NCI-H128 (cell line): ENCODE data around the gene CACNG5.

Experiments used
- DNase-seq: peaks from one replicate; lab custom pipeline; 2025; ENCODE audit not compliant: unreplicated experiment; lab: John Stamatoyannopoulos, UW

Gene CACNG5, protein sequence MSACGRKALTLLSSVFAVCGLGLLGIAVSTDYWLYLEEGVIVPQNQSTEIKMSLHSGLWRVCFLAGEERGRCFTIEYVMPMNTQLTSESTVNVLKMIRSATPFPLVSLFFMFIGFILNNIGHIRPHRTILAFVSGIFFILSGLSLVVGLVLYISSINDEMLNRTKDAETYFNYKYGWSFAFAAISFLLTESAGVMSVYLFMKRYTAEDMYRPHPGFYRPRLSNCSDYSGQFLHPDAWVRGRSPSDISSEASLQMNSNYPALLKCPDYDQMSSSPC

DNA sequence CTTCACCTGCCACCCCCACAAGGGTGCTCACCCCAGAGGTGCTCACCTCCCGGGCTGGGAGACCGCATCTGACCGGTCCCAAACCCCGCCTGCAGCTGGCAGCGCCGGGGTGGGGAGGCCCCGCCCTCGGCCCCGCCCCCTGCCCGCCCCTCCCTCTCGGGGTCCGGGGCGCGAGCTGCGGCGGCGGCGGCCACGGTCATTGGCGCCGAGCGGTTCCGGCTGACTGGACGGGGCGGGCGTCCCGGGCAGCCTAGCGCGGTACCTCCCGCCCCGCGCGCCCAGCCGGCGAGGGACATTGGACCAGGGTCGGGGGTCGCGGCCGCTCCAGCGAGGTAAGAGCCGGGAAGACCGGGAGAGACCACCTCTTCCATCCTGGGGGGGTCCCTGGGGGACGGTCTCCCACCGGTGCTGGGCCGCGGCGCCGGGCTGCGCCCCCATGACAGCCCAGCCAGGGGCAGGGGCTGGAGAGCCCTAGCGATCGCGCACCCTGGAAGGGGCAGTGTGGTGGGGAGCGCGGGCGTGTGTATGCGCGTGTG, at the start of gene CACNG5:
CACNG5 (plus strand) TSS at position 199 of the 536 bp plus-strand sequence. CDS start 42,216 bp downstream, outside the sequence.
- DNase-seq, result no peak

DNA sequence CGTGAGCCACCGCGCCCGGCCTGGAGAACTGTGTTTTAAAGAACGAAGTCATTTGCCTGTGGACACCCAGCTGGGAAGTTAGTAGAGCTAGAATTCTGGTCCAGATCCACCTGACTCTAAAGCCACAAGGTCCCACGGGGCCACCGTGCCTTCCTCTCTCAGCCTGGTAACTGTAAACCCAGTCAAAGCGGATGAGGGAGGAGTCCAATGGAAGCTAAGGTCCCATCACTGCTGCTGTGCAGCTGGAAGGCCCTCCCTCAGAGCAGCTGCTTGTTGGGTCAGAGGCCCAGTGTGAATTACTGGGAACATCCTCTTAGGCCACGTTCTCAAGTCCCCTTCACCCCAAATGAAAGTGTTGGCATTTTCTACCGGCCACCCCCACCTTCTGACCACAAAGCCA, 48.8 kb upstream of the CACNG5 start:
- no peak for DNase-seq

DNA sequence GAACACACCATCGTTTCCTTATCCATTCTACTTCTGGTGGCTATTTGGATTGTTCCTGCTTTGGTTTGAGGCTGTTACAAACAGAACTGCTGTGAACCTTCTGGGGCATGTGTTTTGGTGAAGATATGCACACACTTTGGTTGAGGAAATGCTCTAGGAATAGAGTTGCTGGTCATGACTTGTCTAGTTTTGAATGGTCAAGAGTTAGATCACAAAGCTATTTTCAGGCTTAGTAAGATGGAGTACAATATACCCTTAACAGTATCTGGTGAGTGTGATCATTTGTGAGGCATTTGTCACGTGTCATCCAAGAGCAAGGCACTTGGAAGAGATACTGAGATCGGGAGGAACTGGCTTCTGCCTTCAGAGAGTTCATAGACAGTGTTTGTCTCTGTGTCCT, 47.0 kb upstream of the CACNG5 start:
- DNase-seq, result no peak

DNA sequence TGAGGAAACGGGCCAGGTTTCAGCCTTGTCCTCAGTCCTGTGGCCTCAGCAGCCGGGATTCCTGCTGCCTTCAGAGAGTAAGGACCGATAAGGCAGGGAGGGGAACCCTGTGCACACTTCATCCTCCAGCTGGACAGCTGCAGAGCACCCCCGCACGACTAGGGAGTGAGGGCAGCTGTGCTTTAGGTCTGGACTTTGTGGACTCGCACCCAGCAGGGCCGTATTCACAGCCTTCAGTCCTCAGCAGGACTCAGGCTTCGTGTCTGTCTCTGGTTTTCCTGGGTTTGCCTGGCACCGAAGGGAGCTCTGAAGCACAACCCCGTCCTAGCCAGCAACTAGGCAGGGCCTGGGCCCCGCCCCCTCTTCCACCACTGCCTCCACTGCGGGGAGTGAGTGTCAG, 45.8 kb upstream of the CACNG5 start:
- DNase-seq, result no peak

DNA sequence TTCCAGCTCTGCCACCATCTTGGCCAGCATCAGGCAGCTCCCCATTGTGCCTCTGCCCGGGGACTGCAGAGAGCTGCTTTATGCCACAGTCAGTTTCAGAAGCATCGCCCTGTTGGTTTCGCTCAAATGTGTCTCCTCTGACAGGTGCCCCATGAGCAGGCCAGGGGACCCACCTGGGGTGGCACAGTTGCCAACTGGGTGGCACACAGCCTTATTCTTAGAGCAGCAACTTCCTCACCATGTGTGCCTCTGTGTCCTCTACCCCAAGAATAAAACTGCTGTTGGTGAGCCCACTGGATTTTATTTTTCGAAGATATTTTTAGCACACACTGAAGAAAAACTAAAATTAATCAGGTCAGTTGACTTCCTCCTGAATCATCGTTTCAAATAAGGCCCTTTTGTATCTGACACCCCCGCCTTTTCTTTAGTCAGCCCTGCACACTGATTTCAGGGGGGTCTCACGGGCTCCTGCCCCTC, 44.9 kb upstream of the CACNG5 start:
- DNase-seq, result no peak

DNA sequence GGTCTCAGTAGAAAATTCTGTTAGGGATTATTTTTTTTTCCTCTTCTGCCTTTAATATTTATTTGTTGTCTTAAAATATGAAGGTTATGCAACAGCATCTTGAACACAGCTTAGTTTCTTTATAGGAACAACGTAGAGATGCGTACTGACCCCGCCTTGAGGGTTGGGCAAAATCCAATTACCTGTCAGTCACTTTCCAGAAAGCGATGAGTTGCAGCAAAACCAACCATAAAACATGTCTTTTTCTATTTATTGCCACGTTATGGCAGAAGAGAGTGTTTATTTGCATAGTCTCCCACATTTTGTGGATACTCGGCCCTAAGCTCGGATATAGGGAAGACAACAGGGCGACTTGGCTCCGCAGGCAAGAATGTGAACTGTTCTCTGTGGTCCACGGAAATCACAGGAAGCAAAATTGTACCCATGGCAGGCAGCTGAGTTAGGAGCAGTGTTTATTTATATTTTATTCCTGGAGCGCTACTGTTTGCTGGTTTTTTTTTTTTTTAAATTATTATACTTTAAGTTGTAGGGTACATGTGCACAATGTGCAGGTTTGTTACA, 44.3 kb upstream of the CACNG5 start:
- DNase-seq, result no peak

DNA sequence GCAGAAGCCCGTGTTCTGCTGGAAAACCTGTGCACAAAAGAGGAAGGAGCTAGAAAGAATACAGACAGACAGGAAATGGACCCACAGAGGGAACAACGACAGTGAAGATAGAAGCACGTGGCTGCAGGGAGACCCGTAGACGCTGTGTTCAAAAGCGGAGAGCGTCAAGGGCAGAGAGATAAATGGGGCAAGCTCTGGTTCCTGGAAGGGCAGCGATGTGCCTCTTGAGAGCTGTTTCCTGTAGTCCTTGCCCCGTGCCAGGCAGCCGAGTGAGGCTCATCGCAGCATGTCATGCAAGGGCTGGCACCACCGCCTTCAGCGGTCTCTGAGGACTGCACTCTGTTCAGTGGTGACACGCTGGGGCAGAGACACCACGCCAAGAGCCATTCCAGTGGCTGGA, 43.6 kb upstream of the CACNG5 start:
- DNase-seq, result no peak

DNA sequence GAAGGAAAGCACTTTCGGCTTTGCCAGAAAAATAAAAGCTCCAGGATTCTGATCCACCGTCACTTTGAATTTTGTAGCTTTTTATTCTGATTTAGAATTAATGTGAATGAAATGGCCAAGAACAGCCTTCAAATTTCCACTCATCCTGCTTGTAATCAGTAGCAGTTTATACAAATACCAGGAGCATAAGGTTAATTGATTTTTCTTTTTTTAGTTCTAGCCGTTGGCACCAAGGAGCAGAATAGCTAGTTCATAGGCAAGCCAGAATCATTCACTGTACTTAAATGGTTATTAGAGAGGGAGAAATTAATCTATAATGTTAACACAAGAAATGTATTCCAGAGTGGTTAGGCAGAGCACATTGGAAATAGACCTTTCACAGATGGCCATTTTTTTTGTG, 41.1 kb upstream of the CACNG5 start:
- no peak for DNase-seq

DNA sequence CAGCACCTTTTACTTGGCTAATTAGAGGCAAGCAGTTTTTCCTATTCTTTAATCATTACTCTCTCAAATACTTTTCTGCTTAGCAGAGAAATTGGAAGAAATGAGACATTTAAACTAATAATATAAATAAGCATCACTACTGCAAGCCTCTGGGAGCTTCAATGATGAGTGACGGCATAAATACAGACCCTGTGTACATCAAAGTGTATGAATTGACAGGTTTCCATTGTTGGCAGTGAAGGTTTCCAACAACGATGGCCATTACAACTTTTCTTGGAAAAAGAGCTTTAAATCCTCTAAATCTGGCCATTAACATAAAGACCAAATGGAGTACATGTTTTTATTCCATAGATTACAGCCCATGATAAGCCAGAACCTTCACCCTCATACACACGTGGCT, 39.4 kb upstream of the CACNG5 start:
- DNase-seq, result no peak

DNA sequence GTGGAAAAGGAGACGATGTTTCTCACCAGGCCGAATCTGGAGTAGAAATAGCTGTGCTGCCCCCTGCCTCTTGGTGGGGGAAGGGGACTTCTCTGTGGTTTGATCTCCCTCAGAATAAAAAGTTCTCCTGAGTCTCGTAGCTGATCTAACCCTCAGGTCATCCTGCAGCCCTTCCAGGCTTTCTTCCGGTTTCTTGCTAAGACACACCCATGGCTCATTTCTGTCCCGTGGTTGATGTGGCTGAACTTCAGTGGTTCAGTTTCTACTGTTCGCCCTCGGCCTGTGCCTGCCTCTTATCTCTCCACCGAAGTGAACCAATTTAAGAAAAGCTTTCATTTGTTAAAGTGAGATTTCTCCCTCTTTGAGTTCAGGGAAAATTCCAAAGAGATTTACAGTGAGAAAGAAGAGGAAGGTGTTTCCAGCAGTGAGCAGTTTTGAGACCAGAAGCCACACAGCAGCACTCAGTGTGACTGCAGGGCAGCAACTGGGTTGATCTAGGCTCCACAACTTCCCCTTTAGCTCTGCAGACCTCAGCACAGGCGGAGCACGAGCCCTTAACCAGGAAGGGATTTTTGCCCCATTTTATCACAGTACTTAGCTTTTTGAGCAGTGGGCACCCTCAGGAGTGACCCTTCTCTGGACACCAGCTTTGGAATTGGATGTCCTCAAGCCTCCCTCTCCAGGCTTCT, 34.9 kb upstream of the CACNG5 start:
- no peak for DNase-seq

DNA sequence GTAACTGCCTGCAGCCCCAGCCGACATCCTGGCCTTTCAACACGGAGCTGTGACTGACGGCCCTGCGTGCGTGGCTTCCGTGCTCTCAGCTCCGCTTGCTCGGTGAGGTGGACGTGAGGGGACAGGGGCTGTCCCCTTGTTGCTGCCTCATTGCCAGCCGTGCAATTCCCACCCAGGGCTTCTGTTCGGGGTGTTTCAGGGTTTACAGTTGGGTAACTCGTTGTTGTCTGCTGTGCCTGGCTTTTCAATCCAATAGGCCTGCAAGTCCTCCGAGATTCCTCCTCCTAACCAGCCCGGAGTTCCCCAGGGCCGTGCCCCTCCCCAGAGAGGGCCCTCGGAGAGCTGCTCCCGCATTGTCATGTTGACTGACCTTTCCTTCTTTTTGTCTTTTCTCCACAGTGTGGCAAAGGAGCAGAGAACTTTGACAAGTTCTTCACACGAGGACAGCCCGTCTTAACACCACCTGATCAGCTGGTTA, 31.4 kb upstream of the CACNG5 start:
- DNase-seq, result no peak

DNA sequence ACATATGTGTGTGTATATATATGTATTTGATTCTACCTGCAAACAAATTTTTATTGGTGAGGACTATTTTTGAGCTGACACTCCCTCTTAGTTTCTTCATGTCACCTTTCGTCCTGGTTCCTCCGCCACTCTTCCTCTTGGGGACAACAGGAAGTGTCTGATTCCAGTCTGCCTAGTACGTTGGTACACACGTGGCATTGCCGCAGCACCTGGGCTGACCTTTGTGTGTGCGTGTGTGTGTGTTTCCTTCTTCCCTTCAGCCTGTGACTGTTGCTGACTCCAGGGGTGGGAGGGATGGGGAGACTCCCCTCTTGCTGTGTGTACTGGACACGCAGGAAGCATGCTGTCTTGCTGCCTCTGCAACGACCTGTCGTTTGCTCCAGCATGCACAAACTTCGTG, 29.4 kb upstream of the CACNG5 start:
- no peak for DNase-seq

DNA sequence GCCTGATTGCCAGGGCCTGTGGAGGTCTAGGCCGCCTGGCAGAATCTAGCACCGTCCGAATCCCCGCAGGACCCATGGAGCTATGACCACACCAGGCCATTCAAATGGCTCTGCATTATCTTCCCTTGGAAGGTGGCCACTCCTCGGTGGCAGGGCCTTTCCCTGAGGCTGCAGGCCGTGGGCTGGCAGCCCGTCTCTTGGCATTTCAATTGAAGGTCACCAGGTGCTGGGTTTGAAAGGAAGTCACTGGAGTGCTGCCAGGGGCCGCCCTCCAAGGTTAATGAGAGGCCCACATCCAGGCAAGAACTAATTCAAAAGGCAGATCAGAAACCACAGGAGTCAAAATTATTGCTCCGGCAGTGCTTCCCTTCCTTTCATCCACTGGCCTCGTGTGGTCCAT, 27.7 kb upstream of the CACNG5 start:
- no peak for DNase-seq

DNA sequence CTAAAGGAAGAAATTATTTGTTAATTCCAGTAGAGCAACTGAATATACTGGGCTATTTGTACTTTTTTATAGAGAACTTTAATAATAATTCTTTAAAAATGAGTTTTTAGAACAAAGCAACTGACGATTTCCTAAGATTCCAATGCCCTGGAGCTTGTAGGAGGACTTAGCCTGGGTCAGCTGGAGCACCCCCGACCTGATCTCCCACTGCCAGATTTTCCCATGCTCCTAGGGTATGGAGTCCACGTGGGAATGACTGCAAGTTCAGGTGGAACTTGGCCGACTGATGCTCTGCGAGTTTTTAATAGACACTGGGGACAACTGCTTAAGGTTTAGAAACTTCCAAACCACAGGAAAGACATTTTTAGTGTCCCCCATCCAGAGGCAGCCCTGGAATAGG, 25.5 kb upstream of the CACNG5 start:
- no peak for DNase-seq

DNA sequence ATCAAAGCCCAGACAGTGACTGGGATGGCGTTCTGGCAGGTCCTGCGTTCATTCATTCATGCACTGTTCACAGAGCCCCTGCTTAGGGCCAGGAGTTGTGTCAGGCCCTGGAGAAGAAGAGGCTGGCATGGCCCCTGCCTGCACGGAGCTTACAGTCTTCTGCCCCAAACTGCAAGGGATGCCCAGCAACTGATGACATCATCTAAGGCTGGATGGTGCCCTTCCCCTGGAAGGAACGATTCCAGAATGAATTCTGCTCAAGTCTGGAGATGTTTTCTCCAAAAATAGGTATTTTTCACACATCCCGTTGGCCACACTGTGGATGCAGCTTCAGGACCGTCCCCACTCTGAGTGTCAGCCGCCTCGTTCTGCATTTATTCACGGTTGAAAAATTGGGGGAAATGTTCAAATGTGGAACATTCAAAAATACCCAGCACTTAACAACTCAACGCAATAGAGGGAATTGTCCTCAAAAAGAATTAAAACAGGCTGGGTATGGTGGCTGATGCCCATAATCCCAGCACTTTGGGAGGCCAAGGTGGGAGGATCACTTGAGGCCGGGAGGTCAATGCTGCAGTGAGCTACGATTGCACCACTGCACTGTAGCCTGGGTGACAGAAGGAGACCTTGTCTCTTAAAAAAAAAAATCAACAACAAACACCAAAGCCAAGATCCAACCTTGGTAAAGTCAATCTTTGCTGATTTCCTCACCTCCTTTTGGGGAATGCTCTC, 23.8 kb upstream of the CACNG5 start:
- no peak for DNase-seq

DNA sequence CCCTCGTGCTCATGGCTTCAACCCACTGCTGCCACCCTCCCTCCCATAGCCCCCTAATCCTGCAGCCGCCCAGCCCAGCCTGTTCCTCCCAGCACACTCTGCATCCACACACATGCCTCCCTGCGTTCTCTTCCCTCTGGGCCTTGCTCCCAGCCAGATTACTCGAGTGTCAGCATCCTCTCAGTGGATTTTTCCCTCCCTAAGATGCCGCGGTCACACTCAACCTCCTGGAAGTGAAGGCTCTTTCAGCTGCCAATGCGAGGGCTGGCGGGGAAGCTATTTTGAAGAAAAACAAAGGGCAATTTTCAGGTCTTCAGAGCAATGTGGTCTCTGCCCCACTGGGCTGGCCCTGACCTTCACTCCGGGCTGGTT, 23.2 kb upstream of the CACNG5 start:
- no peak for DNase-seq

DNA sequence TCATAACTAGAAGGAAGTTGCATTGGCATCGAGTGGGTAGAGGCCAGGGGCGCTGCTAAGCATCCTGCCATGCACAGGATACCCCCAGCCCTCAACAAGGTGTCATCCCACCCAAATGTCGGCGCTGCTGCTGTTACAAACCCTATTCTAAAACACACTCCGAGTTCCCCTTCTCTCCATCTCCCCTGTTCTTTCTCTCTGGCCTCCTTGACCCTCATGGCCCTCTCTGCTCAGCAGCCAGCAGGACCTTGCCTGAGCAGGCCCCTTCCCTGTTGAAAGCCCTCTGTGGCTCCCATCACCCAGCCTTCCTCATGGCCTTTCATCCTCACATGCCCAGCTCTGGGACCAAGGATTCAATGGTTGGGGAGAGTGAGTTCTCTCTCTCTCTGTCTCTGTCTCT, 22.3 kb upstream of the CACNG5 start:
- no peak for DNase-seq

DNA sequence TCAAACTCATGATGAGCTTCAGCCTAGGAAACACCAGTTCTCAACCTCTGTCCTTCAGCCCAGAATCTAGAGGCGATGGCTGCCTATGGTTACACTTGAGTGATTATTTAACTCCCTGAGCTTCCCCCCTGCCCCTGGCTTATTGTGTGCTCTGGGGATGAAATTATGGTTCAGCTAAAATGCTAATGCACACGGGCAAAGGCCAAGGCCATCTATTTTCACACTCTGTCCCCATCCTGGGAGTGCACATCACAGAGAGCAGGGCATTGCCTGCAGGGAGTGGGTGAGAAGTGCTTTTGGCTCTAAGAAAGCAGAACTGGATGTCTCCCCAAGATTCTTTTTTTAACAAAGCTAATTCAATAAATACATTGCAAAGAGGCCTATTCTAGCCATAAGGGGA, 21.6 kb upstream of the CACNG5 start:
- DNase-seq, result no peak

DNA sequence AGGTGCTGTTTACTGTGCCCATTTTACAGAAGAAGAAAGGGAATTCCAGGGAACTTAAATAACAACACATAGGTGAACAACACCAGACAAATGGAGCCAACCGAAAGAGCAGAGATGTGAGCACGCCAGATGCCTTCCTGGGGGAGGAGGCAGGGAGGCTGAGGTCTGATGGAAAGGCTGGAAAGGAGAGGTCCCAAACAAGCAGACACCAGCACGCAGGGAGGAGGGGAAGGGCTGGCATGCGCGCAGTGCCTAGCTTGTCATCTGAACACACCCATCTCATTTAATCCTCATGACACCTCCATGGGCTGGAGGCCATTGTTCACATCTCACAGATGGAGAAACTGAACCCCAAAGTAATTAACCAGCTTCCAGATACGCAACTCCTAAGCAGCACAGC, 20.9 kb upstream of the CACNG5 start:
- DNase-seq, result no peak

DNA sequence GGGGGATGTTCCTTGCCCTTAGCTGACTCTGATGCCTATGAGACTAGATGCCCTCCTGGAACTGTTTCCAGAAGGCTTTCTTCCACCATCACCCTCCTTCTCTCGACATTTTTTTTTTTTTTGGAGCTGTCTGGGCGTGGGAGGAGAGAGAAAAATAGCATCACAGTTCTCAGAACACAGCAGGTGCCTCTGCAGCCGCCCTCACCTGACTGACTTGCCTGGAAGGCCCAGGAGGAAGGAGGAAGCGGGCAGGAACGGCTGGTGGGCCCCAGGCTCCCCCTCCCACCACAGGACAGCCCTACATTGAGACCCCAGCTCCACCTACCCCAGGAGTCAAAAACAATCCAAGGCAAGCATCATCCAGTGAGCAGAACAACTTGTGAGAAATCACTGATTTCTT, 20.3 kb upstream of the CACNG5 start:
- no peak for DNase-seq

DNA sequence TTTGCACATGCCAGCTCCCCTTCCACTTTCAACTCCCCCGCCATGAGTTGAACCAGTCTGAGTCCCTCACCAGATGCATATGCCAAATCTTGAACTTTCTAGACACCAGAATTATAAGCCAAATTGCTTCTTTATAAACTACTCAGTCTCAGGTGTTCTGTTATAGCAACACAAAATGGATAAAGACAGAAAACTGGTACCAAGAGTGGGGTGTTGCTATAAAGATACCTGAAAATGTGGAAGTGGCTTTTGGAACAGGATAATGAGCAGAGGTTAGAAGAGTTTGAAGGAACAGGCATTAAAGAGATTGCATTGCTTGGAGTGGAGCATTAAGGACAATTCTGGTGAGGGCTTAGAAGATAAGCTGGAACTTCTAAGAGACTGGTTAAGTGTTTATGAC, 17.2 kb upstream of the CACNG5 start:
- DNase-seq, result no peak
